ENCODE results near the gene MAPK8IP2.

DNA sequence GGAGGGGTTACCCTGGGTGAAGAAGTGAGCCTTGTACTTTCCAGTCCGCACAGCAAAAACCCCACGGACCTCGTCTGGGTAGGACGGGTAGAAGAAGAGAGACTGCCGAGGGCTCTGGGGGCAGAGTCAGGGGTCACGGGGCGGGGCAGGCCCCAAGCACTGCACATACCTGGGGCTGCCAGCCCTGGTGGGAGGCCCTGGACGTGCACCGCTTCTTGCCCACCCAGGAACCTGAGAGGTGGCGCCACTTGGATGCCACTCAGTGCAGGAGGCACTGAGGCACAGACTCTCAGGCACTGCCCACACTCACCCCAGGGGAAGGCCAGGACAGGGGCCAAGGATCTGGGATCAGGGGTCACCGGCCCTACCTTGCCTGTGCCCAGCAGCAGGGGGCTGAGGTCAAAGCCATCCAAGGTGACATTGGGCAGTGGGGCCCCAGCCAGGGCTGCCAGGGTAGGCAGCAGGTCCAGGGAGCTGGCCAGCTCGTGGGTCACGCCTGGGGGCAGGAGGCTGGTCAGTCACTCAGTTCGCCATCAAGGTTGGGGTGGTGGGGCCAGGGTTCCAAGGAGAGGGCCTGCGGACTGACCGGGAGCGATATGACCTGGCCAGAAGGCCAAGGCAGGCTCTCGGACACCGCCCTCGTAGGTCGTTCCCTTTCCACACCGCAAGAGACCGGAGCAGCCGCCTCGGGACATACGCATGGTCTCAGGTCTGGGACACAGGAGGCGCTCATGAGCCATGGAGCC lies 25.1 kb downstream of the MAPK8IP2 start:
- no peak for TF ChIP-seq POLR2A (IDR thresholded peaks at IDR 0.05)
- TF ChIP-seq, protein P1, sequence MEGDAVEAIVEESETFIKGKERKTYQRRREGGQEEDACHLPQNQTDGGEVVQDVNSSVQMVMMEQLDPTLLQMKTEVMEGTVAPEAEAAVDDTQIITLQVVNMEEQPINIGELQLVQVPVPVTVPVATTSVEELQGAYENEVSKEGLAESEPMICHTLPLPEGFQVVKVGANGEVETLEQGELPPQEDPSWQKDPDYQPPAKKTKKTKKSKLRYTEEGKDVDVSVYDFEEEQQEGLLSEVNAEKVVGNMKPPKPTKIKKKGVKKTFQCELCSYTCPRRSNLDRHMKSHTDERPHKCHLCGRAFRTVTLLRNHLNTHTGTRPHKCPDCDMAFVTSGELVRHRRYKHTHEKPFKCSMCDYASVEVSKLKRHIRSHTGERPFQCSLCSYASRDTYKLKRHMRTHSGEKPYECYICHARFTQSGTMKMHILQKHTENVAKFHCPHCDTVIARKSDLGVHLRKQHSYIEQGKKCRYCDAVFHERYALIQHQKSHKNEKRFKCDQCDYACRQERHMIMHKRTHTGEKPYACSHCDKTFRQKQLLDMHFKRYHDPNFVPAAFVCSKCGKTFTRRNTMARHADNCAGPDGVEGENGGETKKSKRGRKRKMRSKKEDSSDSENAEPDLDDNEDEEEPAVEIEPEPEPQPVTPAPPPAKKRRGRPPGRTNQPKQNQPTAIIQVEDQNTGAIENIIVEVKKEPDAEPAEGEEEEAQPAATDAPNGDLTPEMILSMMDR (IDR thresholded peaks at IDR 0.05) = no peak
